Prostate gland (tissue), 2 donors: Measurements from ENCODE around the gene GALNT8.

Source experiments
- CTCF ChIP-seq, 4 experiments: fragments of 200-600 bp in 2 of 4; fragments of 450-650 bp in 2 of 4; sonication (generic) in 2 of 4; IDR thresholded peaks; 1 replicate in 3 of 4; 2 replicates in 1 of 4; pipeline ENCODE4 v1.5.1; 2016 to 2019; ENCODE audit warnings: antibody characterized with exemption in 4 of 4, mild to moderate bottlenecking in 2 of 4, moderate library complexity in 2 of 4
- POLR2A ChIP-seq: fragments of 450-650 bp; IDR thresholded peaks from one replicate; pipeline ENCODE4 v1.6.1; 2016; ENCODE audit warnings: antibody characterized with exemption, mild to moderate bottlenecking

DNA sequence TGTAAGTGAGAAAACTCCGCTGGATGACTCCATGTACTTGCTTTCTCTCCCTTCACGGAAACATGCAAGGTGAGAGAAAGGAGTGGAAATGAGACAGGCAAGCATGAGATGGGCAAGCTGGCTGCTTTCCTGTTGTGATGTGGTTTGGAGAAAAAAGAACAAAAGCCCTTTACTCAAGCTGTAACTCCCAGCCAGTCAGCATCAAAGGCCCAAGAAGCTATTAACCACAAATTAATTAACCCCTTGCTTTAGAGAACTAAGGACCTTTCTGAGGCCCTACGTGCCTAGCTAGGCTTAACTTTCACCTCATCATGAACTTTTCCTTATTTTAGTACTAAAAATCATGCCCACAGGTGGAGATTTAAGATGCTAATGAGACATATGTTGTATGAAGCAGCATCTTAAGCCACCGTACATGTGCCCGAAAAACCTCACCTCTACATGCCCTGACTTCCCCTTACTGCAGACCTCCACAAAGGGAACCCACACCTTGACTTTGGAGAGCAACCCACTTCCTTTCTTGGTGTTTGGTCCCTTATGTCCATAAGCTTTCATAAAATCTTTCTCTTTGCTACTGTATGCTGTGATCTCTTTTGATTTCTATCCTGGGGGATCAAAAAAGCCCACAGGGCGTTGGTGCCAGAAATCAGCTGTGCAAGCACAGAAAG is 87.0 kb downstream of the GALNT8 start:
- TF ChIP-seq POLR2A, result no peak
- TF ChIP-seq CTCF (IDR thresholded peaks at IDR 0.05), result no peak
